ENCODE measurements around the gene RHCG. TPM values are rescaled to one million over a fixed set of nuclear protein-coding genes. Genes with fewer than 3 reads are reported as not detected.

RHCG gene
- total RNA-seq, 2 donors from 2014 or later: not detected

DNA sequence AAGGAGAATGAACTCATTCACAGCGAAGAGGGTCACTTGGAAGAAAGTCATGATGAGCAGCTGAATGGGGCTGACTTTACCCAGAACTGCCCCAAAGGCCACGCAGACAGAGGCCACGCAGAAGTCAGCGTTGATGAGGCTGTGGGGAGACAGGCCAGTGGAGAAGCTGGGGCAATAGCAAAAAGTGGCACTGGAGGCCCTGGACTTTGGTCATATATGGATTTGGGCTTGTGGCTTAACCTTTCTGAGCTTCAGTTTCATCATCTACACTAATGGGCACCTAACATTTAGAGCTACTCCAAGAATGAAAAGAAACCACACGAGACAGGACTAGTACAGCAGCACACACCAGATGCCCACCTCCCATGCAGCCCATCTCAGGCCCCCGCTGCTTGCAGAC, 13.3 kb downstream of the RHCG start:
- WGBS, 2 experiments (ENCODE audit: insufficient coverage in 1 of 2, insufficient read length in 1 of 2): 84 to 87% methylated on average over 3 to 6 of the region's 6 CpGs
- Mint-ChIP-seq H3K4me3 (no peak overlapping the region), H3K27ac (no peak overlapping the region), H3K4me1 (no peaks in the 10 kb centered on the region), H3K36me3 (ENCODE audit: low read depth) (no peaks in the 10 kb centered on the region), H3K27me3 (ENCODE audit: insufficient read depth) (peaks cover 58% of the 10 kb centered on the region), H3K9me3 (no peaks in the 10 kb centered on the region)
- TF ChIP-seq, protein P1, sequence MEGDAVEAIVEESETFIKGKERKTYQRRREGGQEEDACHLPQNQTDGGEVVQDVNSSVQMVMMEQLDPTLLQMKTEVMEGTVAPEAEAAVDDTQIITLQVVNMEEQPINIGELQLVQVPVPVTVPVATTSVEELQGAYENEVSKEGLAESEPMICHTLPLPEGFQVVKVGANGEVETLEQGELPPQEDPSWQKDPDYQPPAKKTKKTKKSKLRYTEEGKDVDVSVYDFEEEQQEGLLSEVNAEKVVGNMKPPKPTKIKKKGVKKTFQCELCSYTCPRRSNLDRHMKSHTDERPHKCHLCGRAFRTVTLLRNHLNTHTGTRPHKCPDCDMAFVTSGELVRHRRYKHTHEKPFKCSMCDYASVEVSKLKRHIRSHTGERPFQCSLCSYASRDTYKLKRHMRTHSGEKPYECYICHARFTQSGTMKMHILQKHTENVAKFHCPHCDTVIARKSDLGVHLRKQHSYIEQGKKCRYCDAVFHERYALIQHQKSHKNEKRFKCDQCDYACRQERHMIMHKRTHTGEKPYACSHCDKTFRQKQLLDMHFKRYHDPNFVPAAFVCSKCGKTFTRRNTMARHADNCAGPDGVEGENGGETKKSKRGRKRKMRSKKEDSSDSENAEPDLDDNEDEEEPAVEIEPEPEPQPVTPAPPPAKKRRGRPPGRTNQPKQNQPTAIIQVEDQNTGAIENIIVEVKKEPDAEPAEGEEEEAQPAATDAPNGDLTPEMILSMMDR (conservative IDR thresholded peaks at IDR 0.05): no peak
- Histone ChIP-seq H3K4me1 (ENCODE audit: control insufficient read depth, insufficient read depth, low read length) (no peaks in the 10 kb centered on the region), H3K36me3 (ENCODE audit: control insufficient read depth, insufficient read depth, low read length) (no peaks in the 10 kb centered on the region), H3K9me3 (ENCODE audit: control insufficient read depth, low read length) (no peaks in the 10 kb centered on the region), H3K9ac (ENCODE audit: extremely low read depth, low read length, poor library complexity, severe bottlenecking) (no peak overlapping the region), H3K27ac (ENCODE audit: low read depth, low read length) (no peak overlapping the region), H3K27me3 (ENCODE audit: control insufficient read depth, insufficient read depth, low read length, poor library complexity, severe bottlenecking) (peaks cover 41% of the 10 kb centered on the region), H3K4me3 (ENCODE audit: low read length) (no peak overlapping the region)
- DNase-seq: no peak

DNA sequence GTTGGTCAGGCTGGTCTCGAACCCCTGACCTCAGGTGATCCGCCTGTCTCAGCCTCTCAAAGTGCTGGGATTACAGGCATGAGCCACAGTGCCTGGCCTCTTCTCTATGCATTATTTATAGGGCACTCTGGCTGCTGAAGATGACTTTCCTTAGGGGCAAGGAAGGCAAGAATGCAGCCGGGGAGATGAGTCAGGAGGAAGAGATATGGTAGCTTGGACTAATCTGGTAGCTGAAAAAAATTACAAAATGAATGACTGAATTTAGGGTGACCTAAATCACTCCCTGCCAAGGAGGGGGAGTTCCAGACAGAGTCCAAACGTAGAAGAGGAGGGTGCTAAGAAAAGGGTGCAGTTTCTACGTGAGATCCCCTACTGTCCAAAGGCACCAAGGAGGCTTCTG, 14.2 kb downstream of the RHCG start:
- 89 to 91% methylated on average over 5 of the region's 5 CpGs for WGBS, 2 experiments (ENCODE audit: insufficient coverage in 1 of 2, insufficient read length in 1 of 2)
- Histone ChIP-seq H3K9me3 (ENCODE audit: control insufficient read depth, low read length) (no peaks in the 10 kb centered on the region), H3K9ac (ENCODE audit: extremely low read depth, low read length, poor library complexity, severe bottlenecking) (no peak overlapping the region), H3K4me1 (ENCODE audit: control insufficient read depth, insufficient read depth, low read length) (no peaks in the 10 kb centered on the region), H3K27me3 (ENCODE audit: control insufficient read depth, insufficient read depth, low read length, poor library complexity, severe bottlenecking) (peaks cover 44% of the 10 kb centered on the region), H3K4me3 (ENCODE audit: low read length) (no peak overlapping the region), H3K36me3 (ENCODE audit: control insufficient read depth, insufficient read depth, low read length) (no peaks in the 10 kb centered on the region), H3K27ac (ENCODE audit: low read depth, low read length) (no peak overlapping the region)
- Mint-ChIP-seq H3K9me3 (no peaks in the 10 kb centered on the region), H3K27ac (no peak overlapping the region), H3K4me1 (no peaks in the 10 kb centered on the region), H3K27me3 (ENCODE audit: insufficient read depth) (peaks cover 56% of the 10 kb centered on the region), H3K4me3 (no peak overlapping the region), H3K36me3 (ENCODE audit: low read depth) (no peaks in the 10 kb centered on the region)
- no peak for DNase-seq
- TF ChIP-seq, protein P1 (conservative IDR thresholded peaks at IDR 0.05): no peak

DNA sequence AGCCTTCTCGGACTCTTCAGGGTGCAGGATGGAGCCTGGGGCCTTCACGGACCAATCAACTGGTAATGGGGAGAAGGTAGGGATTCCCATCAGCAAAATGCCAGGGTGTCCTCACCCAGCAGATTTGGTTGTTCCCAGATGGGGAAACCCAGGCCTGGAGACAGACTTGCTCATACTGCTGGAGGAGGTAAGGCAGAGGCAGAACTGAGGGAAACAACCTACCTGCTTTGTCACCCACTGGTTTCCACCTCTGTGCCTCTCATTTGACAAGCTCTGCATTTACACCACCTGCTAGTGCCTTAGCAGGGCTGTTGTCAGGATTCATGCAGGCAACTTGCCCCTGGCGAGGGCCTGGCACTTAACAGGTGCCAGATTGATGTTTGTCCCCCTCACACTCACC, 15.9 kb downstream of the RHCG start:
- Histone ChIP-seq H3K4me3 (ENCODE audit: low read length) (no peak overlapping the region), H3K4me1 (ENCODE audit: control insufficient read depth, insufficient read depth, low read length) (no peaks in the 10 kb centered on the region), H3K36me3 (ENCODE audit: control insufficient read depth, insufficient read depth, low read length) (no peaks in the 10 kb centered on the region), H3K9me3 (ENCODE audit: control insufficient read depth, low read length) (no peaks in the 10 kb centered on the region), H3K9ac (ENCODE audit: extremely low read depth, low read length, poor library complexity, severe bottlenecking) (no peak overlapping the region), H3K27me3 (ENCODE audit: control insufficient read depth, insufficient read depth, low read length, poor library complexity, severe bottlenecking) (peaks cover 57% of the 10 kb centered on the region), H3K27ac (ENCODE audit: low read depth, low read length) (no peak overlapping the region)
- Mint-ChIP-seq H3K4me3 (no peak overlapping the region), H3K36me3 (ENCODE audit: low read depth) (no peaks in the 10 kb centered on the region), H3K9me3 (no peaks in the 10 kb centered on the region), H3K27me3 (ENCODE audit: insufficient read depth) (peaks cover 57% of the 10 kb centered on the region), H3K27ac (no peak overlapping the region), H3K4me1 (no peaks in the 10 kb centered on the region)
- DNase-seq: no peak
- TF ChIP-seq, protein P1 (conservative IDR thresholded peaks at IDR 0.05): no peak
- WGBS, 2 experiments (ENCODE audit: insufficient coverage in 1 of 2, insufficient read length in 1 of 2): 83 to 91% methylated on average over 1 to 3 of the region's 3 CpGs

Measured in endodermal cell (in vitro differentiated cells).